ENCODE results near the gene NBL1. TPM values are rescaled to one million over a fixed set of nuclear protein-coding genes. Genes with fewer than 3 reads are reported as not detected.

NBL1 gene
- polyA plus RNA-seq, 3 donors, result 22.7 to 28.5 (median 28.3) TPM

- no peak for DNase-seq
Measured at GRCh38 chr1:19664453-19665185, 20.5 kb downstream of the NBL1 start, which contains the start of gene HTR6. TSS of gene HTR6 (plus strand) at chr1:19664875. CDS start at chr1:19665754, 879 bp downstream.

GRCh38 chr1:19665186-19665495 lies 21.0 kb downstream of the NBL1 start:
- DNase-seq, result no peak

GRCh38 chr1:19665496-19666465 lies 21.7 kb downstream of the NBL1 start:
- no peak for DNase-seq

DNA sequence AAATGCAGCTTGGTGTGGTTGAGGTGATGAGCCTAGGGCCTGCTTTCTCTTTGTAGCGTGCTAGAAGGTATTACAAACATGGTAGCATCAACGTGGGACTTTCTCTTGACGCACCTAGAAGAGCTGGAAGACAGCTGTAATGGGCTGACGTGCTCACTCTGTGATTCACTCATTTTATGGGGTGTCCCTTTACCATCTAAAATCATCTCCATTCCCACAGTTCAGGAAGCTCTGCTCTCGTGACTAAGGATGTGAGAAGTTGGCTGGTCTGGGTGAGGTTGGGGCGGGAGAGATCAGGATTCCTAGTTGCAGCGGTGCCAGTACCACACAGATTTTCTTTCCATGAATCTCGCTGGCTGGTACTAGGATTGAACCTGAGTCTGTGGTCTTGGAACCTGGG lies 24.8 kb downstream of the NBL1 start:
- no peak for DNase-seq

- no peak for DNase-seq
Measured at GRCh38 chr1:19670787-19671186, 26.7 kb downstream of the NBL1 start.

GRCh38 chr1:19672237-19672636 lies 28.1 kb downstream of the NBL1 start:
- no peak for DNase-seq

- DNase-seq, result no peak
Measured at GRCh38 chr1:19675797-19676196, 31.7 kb downstream of the NBL1 start.

- DNase-seq, result peak; percentile 82
Measured at GRCh38 chr1:19676438-19676922, 32.4 kb downstream of the NBL1 start.

- DNase-seq, result no peak
Measured at GRCh38 chr1:19678493-19678892, 34.4 kb downstream of the NBL1 start.

- no peak for DNase-seq
Measured at GRCh38 chr1:19678931-19679453, 34.9 kb downstream of the NBL1 start.

- DNase-seq, result no peak
Measured at GRCh38 chr1:19679691-19680090, 35.6 kb downstream of the NBL1 start.

DNA sequence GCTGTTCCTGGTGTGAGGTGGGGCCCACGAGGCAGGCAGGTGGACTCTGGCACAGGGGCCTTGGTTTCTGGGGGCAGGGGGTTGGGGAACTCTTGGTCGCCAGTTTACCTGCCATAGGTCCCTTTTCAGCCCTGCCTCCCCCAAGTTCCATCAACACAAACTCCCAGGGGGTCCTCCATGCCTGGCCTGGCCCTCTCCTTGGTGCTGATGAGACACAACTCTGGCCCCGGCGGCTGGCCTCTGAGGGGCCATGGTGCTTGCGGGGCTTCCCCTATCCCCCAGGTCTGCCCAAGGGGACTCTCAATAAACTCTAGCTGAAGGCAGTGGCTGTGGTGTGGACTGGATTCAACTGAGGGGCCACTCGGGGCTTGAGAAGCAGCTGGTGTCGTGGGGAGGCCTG lies 36.5 kb downstream of the NBL1 start:
- no peak for DNase-seq

DNA sequence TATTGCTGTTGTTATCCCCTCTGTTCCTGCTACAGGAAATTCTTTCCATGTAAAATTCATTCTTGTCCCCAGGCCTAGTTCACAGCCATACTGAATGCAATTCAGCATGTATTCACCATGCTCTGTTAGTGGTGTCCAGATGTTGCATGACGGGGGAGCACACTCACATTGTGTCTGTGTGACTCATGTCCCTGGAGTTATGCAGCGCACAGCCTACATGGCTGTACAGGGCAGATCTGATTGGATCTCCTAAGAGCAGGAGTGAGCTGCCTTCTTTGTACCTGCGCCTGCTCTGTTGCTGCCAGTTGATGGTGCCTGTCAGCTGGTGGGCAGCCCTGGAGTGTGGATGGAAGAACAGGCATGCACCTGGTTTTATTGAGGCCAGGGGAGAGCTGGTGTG lies 38.1 kb downstream of the NBL1 start:
- DNase-seq, result no peak

DNA sequence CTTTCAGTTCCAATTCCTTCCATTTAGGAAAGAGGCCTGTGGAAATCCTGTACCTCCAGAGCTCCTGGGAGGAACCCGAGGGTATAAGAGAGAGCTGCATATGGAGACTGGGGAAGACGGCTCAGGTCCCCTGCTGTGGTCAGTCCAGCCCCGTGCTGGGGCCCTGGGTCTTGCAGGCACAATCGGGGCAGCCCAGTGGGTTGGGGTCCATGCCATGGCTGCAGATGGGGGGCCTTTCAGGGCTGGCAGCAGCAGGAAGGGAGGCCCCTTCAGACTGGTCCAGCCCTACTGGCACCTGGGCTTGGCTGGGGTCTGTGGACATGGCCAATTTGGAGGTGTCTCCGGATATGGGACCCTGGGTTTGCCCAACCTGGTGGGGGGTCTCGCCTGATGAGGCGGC lies 38.8 kb downstream of the NBL1 start:
- DNase-seq, result no peak

GRCh38 chr1:19683351-19683750 lies 39.2 kb downstream of the NBL1 start:
- DNase-seq, result no peak

GRCh38 chr1:19684677-19685076 lies 40.6 kb downstream of the NBL1 start:
- no peak for DNase-seq

GRCh38 chr1:19685994-19686393 lies 41.9 kb downstream of the NBL1 start:
- DNase-seq, result no peak

DNA sequence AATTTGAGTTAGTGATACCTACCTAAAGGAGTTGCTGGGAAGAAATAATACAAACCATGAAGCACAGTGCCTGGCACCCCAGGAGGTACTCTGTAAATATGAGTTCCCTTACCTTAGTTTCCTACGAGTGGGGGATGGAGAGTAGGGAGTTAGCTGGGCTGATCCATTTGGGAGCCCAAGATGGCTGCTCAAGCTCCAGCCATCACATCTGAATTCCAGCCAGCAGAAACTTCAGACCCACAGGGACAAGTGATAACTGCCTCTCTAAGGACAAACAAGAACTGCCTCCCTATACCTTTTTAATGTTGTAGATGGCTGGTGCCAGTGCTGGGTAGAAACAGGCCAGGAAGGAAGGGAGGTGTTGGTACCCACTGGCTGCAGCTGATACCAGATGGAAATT lies 43.3 kb downstream of the NBL1 start:
- no peak for DNase-seq

- DNase-seq, result no peak
Measured at GRCh38 chr1:19688041-19688842, 44.1 kb downstream of the NBL1 start.

DNA sequence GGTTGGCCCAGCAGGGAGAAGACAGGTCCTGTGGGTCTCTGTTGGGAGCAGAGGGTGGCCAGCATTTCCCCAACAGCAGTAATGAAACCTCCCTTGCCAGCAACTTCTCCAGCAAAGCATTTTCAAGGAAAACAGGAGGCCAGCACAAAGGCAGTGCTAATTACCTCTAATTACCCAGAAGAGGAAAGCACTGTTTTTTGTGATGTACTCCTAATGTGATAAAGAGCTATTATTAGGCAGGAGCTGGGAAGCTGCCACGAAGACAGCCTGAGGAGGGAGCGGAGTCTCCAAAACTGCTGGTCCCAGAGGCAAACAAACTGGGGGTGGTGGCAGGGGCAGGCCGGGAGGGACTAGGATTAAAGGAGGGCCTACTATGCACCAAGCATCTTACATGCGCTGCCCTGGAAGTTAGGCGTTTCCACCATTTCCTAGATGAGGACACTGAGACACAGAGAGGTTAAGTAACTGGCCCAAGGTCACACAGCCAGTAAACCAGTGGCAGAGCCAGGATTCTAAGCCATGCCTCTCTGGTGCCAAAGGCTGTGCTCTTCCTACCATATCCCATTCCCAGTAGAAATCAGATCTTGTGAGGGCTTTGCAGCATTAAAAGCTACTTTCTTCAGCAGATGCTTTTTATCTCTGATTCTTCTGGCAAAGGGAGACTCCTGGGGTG lies 45.1 kb downstream of the NBL1 start:
- DNase-seq, result no peak

DNA sequence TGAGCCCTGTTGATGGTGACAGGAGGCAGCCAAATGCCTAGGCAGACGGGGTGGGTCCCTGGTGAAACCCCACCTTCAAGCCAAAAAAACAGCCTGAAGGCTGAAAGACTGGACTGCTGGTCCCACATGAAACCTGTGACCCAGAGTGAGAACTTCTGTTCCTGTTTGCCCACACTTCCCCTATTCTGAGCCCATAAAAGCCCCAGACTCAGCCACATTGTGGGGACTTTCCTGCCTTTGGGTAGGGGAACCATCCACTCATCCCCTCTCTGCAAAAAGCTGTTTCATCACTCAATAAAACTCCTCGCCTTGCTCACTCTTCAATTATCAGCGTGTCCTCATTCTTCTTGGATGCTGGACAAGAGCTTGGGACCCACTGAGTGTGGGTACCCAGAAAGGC lies 45.7 kb downstream of the NBL1 start:
- no peak for DNase-seq
